PFSK-1 (cell line): ENCODE measurements around the gene DYDC2.

ENCODE experiments used
- FOXP2 ChIP-seq: optimal IDR thresholded peaks from 2 replicates; pipeline ENCODE3; 2011; ENCODE audit warnings: borderline replicate concordance, control low read depth, inconsistent platforms; ENCODE audit not compliant: insufficient read depth; ENCODE audit errors: extremely low read length, extremely low read depth
- POLR2AphosphoS5 ChIP-seq: IDR thresholded peaks from 2 replicates; pipeline ENCODE4 v1.6.1; 2012; ENCODE audit warnings: low read depth, mild to moderate bottlenecking, control low read depth, low read length, moderate library complexity
- REST ChIP-seq, 2 experiments: IDR thresholded peaks; 2 replicates each; pipeline versions ENCODE4 v1.6.1 to v1.8.0; 2011 to 2012; ENCODE audit warnings: low read depth in 2 of 2, low read length in 2 of 2, control low read depth in 1 of 2, inconsistent platforms in 1 of 2, mild to moderate bottlenecking in 1 of 2, moderate library complexity in 1 of 2; ENCODE audit not compliant: insufficient read depth in 1 of 2
- SIN3A ChIP-seq: IDR thresholded peaks from 2 replicates; pipeline ENCODE4 v1.6.1; 2012; ENCODE audit warnings: mild to moderate bottlenecking, low read length, moderate library complexity, borderline replicate concordance; ENCODE audit not compliant: insufficient read depth
- TAF1 ChIP-seq: IDR thresholded peaks from 2 replicates; pipeline ENCODE4 v1.6.1; 2012; ENCODE audit warnings: low read length, control low read depth, borderline replicate concordance; ENCODE audit not compliant: insufficient read depth

The DYDC2 gene

DNA sequence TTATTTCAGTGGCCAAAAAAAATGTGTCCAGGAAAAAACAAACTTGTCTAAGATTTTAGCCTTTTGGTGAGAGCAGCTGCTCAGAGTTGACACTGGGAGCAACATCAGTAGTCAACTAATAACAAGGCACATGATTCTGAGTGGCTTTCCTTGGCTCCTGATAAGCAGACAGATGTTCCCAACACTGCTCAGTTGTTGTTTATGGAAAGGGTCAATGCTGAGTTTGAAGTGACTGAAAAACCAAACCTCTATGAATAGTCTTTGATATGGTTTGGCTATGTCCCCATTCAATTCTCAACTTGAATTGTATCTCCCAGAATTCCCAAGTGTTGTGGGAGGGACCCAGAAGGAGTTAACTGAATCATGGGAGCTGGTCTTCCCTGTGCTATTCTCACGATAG, 12.3 kb upstream of the DYDC2 start:
- TF ChIP-seq FOXP2 = no peak
- no peak for TF ChIP-seq POLR2AphosphoS5
- TF ChIP-seq TAF1 = no peak
- TF ChIP-seq REST (IDR thresholded peaks at IDR 0.05; ENCODE audit: insufficient read depth in 1 of 2, low read depth in 2 of 2, low read length in 2 of 2) = no peak
- no peak for TF ChIP-seq SIN3A

GRCh38 chr10:80344912-80345311, 11.7 kb upstream of the DYDC2 start:
- no peak for TF ChIP-seq REST (IDR thresholded peaks at IDR 0.05; ENCODE audit: insufficient read depth in 1 of 2, low read depth in 2 of 2, low read length in 2 of 2)
- no peak for TF ChIP-seq POLR2AphosphoS5
- no peak for TF ChIP-seq TAF1
- no peak for TF ChIP-seq SIN3A
- no peak for TF ChIP-seq FOXP2

- TF ChIP-seq POLR2AphosphoS5 (no peak), SIN3A (no peak), TAF1 (no peak), FOXP2 (no peak), REST (IDR thresholded peaks at IDR 0.05; ENCODE audit: insufficient read depth in 1 of 2, low read depth in 2 of 2, low read length in 2 of 2) (no peak)
These were observed 6.3 kb upstream of the DYDC2 start for GRCh38 chr10:80350251-80350650.

DNA sequence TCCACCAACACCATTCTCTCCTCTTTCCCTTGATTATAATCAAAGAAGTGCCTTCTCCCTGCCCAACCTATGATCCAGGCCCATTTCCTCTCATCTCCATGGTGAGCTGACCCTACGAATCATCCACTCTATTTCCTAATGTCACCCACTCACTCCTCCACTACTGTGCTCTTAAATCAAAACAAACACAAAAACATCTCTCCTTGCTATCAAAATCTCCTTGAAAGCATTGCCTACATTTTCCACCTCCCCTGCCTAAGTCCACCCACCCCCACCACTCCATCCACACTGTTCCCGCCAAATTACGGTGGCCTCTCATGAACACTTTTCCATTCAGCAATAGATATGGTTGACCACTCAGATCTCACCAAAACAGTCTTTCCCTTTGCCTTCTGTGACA, 5.4 kb upstream of the DYDC2 start:
- no peak for TF ChIP-seq SIN3A
- TF ChIP-seq TAF1 = no peak
- TF ChIP-seq POLR2AphosphoS5 = no peak
- no peak for TF ChIP-seq REST (IDR thresholded peaks at IDR 0.05; ENCODE audit: insufficient read depth in 1 of 2, low read depth in 2 of 2, low read length in 2 of 2)

DNA sequence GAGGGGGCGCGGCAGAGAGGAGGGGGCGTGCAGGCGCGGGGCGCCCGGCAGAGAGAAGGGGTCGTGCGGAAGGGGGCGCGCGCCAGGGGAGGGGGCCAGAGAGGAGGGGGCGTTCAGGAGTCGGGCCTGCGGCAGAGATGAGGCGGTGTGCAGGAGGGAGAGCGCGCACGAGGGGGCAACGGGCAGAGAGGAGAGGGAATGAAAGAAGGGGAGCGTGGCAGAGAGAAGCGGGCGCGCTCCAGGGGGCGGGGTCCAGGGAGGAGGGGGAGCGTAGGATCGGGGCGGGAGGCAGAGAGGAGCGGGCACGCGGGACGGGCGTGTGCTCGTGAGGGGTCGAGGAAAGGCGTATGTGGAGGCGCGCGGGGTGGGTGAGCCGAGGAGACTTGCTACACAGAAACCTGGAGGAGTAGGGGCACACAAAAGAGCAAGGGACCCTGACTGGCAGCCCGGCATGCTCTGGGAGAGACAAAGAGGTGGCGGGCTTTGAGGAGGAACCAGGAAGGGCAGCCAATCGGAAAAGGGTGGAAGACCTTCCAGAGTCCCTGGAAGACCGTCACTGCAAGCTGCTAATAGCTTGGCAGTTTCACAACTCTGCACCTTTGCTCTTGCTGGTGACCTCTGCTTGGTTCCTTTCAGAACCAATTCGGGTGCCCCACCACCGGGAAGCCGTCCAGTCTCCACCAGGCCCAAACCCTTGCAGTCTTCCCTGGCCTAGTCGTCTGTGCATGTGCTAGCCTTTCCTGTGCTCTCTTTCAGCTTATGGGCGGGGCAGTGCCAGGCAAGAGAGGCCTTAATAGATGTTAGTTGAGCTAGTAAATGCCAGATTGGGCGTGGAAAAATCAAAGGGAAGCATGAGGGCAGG, 639 bp downstream of the DYDC2 start:
- TF ChIP-seq REST (IDR thresholded peaks at IDR 0.05; ENCODE audit: insufficient read depth in 1 of 2, low read depth in 2 of 2, low read length in 2 of 2) (no peak), POLR2AphosphoS5 (no peak), SIN3A (no peak), FOXP2 (no peak), TAF1 (no peak)
